K562 (cell line): ENCODE measurements around the gene SMIM3.
A peak's percentile ranks its signal among the peaks of the same experiment; 100 is the strongest.

Experiments used
- ATF3 ChIP-seq, 2 experiments: fragments of 450-650 bp in 1 of 2; sonication (generic) in 1 of 2; formaldehyde crosslinking in 1 of 2; IDR thresholded peaks in 1 of 2; conservative IDR thresholded peaks in 1 of 2; 2 replicates each; pipeline versions ENCODE4 v1.6.1 to v1.8.1; 2016 to 2023; ENCODE audit warnings: mild to moderate bottlenecking in 2 of 2, moderate library complexity in 2 of 2, inconsistent platforms in 1 of 2, missing genetic modification reagents in 1 of 2
- BACH1 ChIP-seq: fragments of 200-800 bp; sonication (Bioruptor generic); IDR thresholded peaks from 2 replicates; pipeline ENCODE4 v1.6.1; 2016; ENCODE audit warnings: missing genetic modification characterization, missing compliant biosample characterization
- CEBPB ChIP-seq: fragments of 450-650 bp; IDR thresholded peaks from 2 replicates; pipeline ENCODE4 v1.6.1; 2016; ENCODE audit warnings: missing genetic modification characterization, missing compliant biosample characterization
- JUN ChIP-seq, 2 experiments: sonication (generic) in 1 of 2; formaldehyde crosslinking in 1 of 2; IDR thresholded peaks; 2 replicates each; pipeline versions ENCODE4 v1.6.1 to v1.8.0; 2012 to 2022; ENCODE audit warnings: borderline replicate concordance in 2 of 2, mild to moderate bottlenecking in 2 of 2, improper control_type of control experiment in 1 of 2, low read depth in 1 of 2, low read length in 1 of 2, missing genetic modification reagents in 1 of 2
- KLF16 ChIP-seq: IDR thresholded peaks from 2 replicates; pipeline ENCODE4 v1.6.1; 2016; ENCODE audit warnings: antibody characterized with exemption
- POLR2A ChIP-seq: fragments of 450-650 bp; conservative IDR thresholded peaks from 2 replicates; pipeline ENCODE4 v1.6.1; 2016
- POLR2G ChIP-seq: fragments of 200-400 bp; formaldehyde crosslinking; IDR thresholded peaks from 2 replicates; pipeline ENCODE4 v1.6.1; 2017; ENCODE audit warnings: low read depth, mild to moderate bottlenecking, antibody characterized with exemption, low read length, moderate library complexity
- THRA ChIP-seq: fragments of 450-650 bp; IDR thresholded peaks from 2 replicates; pipeline ENCODE4 v1.6.1; 2017; ENCODE audit warnings: mild to moderate bottlenecking, moderate library complexity
- ZFP30 ChIP-seq: fragments of 250-450 bp; sonication (Bioruptor Pico); IDR thresholded peaks from 2 replicates; pipeline ENCODE4 v1.8.0; 2022; ENCODE audit warnings: moderate library complexity, mild to moderate bottlenecking, inconsistent platforms, borderline replicate concordance
- TF ChIP-seq, protein P1 (sequence below), 3 experiments: IDR thresholded peaks in 2 of 3; conservative IDR thresholded peaks in 1 of 3; 2 replicates each; pipeline ENCODE4 v1.5.1; 2011 to 2012; ENCODE audit warnings: low read length in 3 of 3, mild to moderate bottlenecking in 3 of 3, control low read depth in 2 of 3, improper control_type of control experiment in 1 of 3, inconsistent platforms in 1 of 3, low read depth in 1 of 3, mixed read lengths in 1 of 3, moderate library complexity in 1 of 3; ENCODE audit not compliant: insufficient read depth in 2 of 3
- TF ChIP-seq, protein P2 (sequence below): sonication (generic); formaldehyde crosslinking; IDR thresholded peaks from 2 replicates; pipeline ENCODE4 v1.8.0; 2023; ENCODE audit warnings: mild to moderate bottlenecking, missing genetic modification reagents

DNA sequence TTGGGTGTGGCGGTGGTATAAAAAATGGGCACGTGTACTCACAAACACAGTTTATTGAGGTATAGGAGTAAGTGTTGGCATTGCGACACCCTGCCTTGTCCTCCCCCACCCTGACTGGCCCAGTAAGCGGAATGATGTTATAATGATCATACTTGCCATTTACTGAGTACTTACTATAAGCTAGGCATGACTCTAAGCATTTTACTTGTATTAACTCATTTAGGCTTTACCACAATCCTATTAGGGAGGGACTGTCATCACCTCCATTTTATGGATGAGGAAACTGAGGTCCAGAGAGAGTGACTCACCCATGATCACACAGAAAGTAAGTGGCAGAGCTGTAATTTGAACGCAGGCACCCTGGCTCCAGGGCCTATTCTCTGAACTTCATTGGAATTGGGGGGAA lies 2.3 kb downstream of the SMIM3 start:
- TF ChIP-seq BACH1 (tag): no peak
- no peak for TF ChIP-seq JUN (IDR thresholded peaks at IDR 0.05; ENCODE audit: borderline replicate concordance, low read depth, low read length)
- no peak for TF ChIP-seq JUN (CRISPR knock-in tag; IDR thresholded peaks at IDR 0.05; ENCODE audit: borderline replicate concordance)
- TF ChIP-seq CEBPB (tag): peak; percentile 79
- peak; percentile 36; the same call in 1 of the 2 replicates for TF ChIP-seq ATF3 (IDR thresholded peaks at IDR 0.05)
- TF ChIP-seq ATF3 (CRISPR knock-in tag; conservative IDR thresholded peaks at IDR 0.05): no peak
- TF ChIP-seq, protein P1, sequence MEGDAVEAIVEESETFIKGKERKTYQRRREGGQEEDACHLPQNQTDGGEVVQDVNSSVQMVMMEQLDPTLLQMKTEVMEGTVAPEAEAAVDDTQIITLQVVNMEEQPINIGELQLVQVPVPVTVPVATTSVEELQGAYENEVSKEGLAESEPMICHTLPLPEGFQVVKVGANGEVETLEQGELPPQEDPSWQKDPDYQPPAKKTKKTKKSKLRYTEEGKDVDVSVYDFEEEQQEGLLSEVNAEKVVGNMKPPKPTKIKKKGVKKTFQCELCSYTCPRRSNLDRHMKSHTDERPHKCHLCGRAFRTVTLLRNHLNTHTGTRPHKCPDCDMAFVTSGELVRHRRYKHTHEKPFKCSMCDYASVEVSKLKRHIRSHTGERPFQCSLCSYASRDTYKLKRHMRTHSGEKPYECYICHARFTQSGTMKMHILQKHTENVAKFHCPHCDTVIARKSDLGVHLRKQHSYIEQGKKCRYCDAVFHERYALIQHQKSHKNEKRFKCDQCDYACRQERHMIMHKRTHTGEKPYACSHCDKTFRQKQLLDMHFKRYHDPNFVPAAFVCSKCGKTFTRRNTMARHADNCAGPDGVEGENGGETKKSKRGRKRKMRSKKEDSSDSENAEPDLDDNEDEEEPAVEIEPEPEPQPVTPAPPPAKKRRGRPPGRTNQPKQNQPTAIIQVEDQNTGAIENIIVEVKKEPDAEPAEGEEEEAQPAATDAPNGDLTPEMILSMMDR (IDR thresholded peaks at IDR 0.05 in 2 of 3, conservative IDR thresholded peaks at IDR 0.05 in 1 of 3; ENCODE audit: insufficient read depth in 2 of 3, low read depth in 1 of 3, low read length in 3 of 3): no peak
- TF ChIP-seq THRA: no peak
- TF ChIP-seq POLR2G: no peak
- TF ChIP-seq, protein P2, sequence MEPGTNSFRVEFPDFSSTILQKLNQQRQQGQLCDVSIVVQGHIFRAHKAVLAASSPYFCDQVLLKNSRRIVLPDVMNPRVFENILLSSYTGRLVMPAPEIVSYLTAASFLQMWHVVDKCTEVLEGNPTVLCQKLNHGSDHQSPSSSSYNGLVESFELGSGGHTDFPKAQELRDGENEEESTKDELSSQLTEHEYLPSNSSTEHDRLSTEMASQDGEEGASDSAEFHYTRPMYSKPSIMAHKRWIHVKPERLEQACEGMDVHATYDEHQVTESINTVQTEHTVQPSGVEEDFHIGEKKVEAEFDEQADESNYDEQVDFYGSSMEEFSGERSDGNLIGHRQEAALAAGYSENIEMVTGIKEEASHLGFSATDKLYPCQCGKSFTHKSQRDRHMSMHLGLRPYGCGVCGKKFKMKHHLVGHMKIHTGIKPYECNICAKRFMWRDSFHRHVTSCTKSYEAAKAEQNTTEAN (CRISPR knock-in tag): no peak
- no peak for TF ChIP-seq POLR2A
- TF ChIP-seq ZFP30: no peak
- TF ChIP-seq KLF16: no peak
